CD14-positive monocyte (primary cell): ENCODE results near the gene SPTBN2. TPM values are rescaled to one million over a fixed set of nuclear protein-coding genes. Genes with fewer than 3 reads are reported as not detected.

Experiments
- DNase-seq, 3 donors: peaks; one replicate each; pipeline ENCODE4 v3.0.0-alpha.2; 2011 to 2022
- H2AFZ ChIP-seq: 2 replicates; pipeline ENCODE4 v1.6.0; 2012; ENCODE audit warnings: mild to moderate bottlenecking, low read depth, low read length, inconsistent platforms; ENCODE audit not compliant: insufficient read depth, poor library complexity, severe bottlenecking
- H3K27ac ChIP-seq, 2 donors: 1 replicate in 1 of 2; 2 replicates in 1 of 2; pipeline ENCODE4 v1.5.1; 2012 to 2013; ENCODE audit warnings: low read length in 2 of 2, control low read depth in 1 of 2, inconsistent platforms in 1 of 2, low read depth in 1 of 2, mild to moderate bottlenecking in 1 of 2
- H3K27me3 ChIP-seq, 2 donors: one replicate each; pipeline versions ENCODE4 v1.6.0 to v1.6.1; 2011 to 2013; ENCODE audit warnings: low read length in 2 of 2; ENCODE audit not compliant: control insufficient read depth in 2 of 2, insufficient read depth in 2 of 2
- H3K36me3 ChIP-seq, 2 donors: replicated peaks in 1 of 2; 1 replicate in 1 of 2; 2 replicates in 1 of 2; pipeline versions ENCODE4 v1.5.1 to v1.6.1; 2012 to 2013; ENCODE audit warnings: low read length in 2 of 2, control low read depth in 1 of 2, inconsistent platforms in 1 of 2, mild to moderate bottlenecking in 1 of 2; ENCODE audit not compliant: insufficient read depth in 2 of 2, control insufficient read depth in 1 of 2
- H3K4me1 ChIP-seq, 2 donors: 1 replicate in 1 of 2; 2 replicates in 1 of 2; pipeline versions ENCODE4 v1.5.1 to v1.6.1; 2012 to 2013; ENCODE audit warnings: low read length in 2 of 2, control low read depth in 1 of 2, inconsistent platforms in 1 of 2, mild to moderate bottlenecking in 1 of 2, moderate library complexity in 1 of 2; ENCODE audit not compliant: insufficient read depth in 2 of 2, control insufficient read depth in 1 of 2
- H3K4me2 ChIP-seq: replicated peaks from 2 replicates; pipeline ENCODE3; 2012; ENCODE audit warnings: low read length, moderate library complexity, mild to moderate bottlenecking; ENCODE audit not compliant: poor library complexity, severe bottlenecking; ENCODE audit errors: extremely low read depth
- H3K4me3 ChIP-seq, 3 experiments: fragments of 200-600 bp in 1 of 3; sonication (generic) in 1 of 3; replicated peaks in 1 of 3; 1 replicate in 2 of 3; 2 replicates in 1 of 3; pipeline ENCODE4 v1.5.1; 2011 to 2013; ENCODE audit warnings: low read length in 3 of 3, mild to moderate bottlenecking in 3 of 3, control low read depth in 2 of 3, low read depth in 2 of 3, inconsistent platforms in 1 of 3, moderate library complexity in 1 of 3
- H3K79me2 ChIP-seq: 2 replicates; pipeline ENCODE4 v1.6.0; 2012; ENCODE audit warnings: mild to moderate bottlenecking, control low read depth, inconsistent platforms, low read length, moderate library complexity; ENCODE audit not compliant: insufficient read depth
- H3K9ac ChIP-seq: 2 replicates; pipeline ENCODE4 v1.6.0; 2017; ENCODE audit warnings: low read length, mild to moderate bottlenecking; ENCODE audit not compliant: insufficient read depth, poor library complexity, severe bottlenecking
- H3K9me3 ChIP-seq, 2 donors: replicated peaks in 1 of 2; 1 replicate in 1 of 2; 2 replicates in 1 of 2; pipeline versions ENCODE4 v1.5.1 to v1.6.1; 2012 to 2013; ENCODE audit warnings: low read length in 2 of 2, control low read depth in 1 of 2; ENCODE audit not compliant: control insufficient read depth in 1 of 2, insufficient read depth in 1 of 2
- H4K20me1 ChIP-seq: 2 replicates; pipeline ENCODE4 v1.6.0; 2012; ENCODE audit warnings: mild to moderate bottlenecking, low read length, control low read depth, moderate library complexity; ENCODE audit not compliant: insufficient read depth
- H3K27ac Mint-ChIP-seq, 7 donors: one replicate each; pipeline ENCODE4 v1.8.0; 2020; ENCODE audit warnings: mild to moderate bottlenecking in 7 of 7, mixed read lengths in 7 of 7, moderate library complexity in 6 of 7, inconsistent platforms in 2 of 7
- H3K27me3 Mint-ChIP-seq, 3 donors: one replicate each; pipeline ENCODE4 v1.8.0; 2021 to 2022; ENCODE audit warnings: low read depth in 3 of 3, mild to moderate bottlenecking in 3 of 3, mixed read lengths in 3 of 3, moderate library complexity in 3 of 3, inconsistent platforms in 1 of 3
- H3K36me3 Mint-ChIP-seq, 2 donors: one replicate each; pipeline ENCODE4 v1.8.0; 2020; ENCODE audit warnings: mixed read lengths in 2 of 2, inconsistent platforms in 1 of 2, mild to moderate bottlenecking in 1 of 2
- H3K4me1 Mint-ChIP-seq: one replicate; pipeline ENCODE4 v1.8.0; 2020; ENCODE audit warnings: mild to moderate bottlenecking, mixed read lengths
- H3K4me3 Mint-ChIP-seq, 2 donors: one replicate each; pipeline ENCODE4 v1.8.0; 2020; ENCODE audit warnings: mild to moderate bottlenecking in 2 of 2, mixed read lengths in 2 of 2, moderate library complexity in 1 of 2
- H3K9me3 Mint-ChIP-seq, 7 donors: one replicate each; pipeline ENCODE4 v1.8.0; 2020 to 2022; ENCODE audit warnings: mixed read lengths in 7 of 7, mild to moderate bottlenecking in 6 of 7, moderate library complexity in 6 of 7, inconsistent platforms in 2 of 7
- WGBS: methylation state at CpG from one replicate; pipeline ENCODE4 v1.1.5; 2013; ENCODE audit warnings: missing lambda C conversion rate; ENCODE audit not compliant: insufficient coverage; 5-methylcytosine and 5-hydroxymethylcytosine counted together
- intact Hi-C, 2 donors: fragments of 100-400 bp; cut with micrococcal nuclease; formaldehyde crosslinking; loops; one replicate each; pipeline versions ENCODE4 v1.15.0 to v1.15.1; 2023
- polyA plus RNA-seq, 3 donors: library from polyadenylated mRNA; depleted of rRNA in 1 of 3; unstranded in 2 of 3; stranded (reverse) in 1 of 3; fragments of 300-500 nt in 2 of 3; fragments of >200 nt in 1 of 3; fragmentation: Illumina TruSeq in 2 of 3; gene quantifications; 1 replicate in 2 of 3; 2 replicates in 1 of 3; pipeline ENCODE4 v1.2.3, GENCODE V29; 2012 to 2021
- TF ChIP-seq, protein P1 (sequence below): fragments of 200-600 bp; IDR thresholded peaks from one replicate; pipeline ENCODE4 v1.8.0; 2022; ENCODE audit warnings: antibody characterized with exemption, mild to moderate bottlenecking

SPTBN2 gene
- polyA plus RNA-seq, 3 donors: not detected

DNA sequence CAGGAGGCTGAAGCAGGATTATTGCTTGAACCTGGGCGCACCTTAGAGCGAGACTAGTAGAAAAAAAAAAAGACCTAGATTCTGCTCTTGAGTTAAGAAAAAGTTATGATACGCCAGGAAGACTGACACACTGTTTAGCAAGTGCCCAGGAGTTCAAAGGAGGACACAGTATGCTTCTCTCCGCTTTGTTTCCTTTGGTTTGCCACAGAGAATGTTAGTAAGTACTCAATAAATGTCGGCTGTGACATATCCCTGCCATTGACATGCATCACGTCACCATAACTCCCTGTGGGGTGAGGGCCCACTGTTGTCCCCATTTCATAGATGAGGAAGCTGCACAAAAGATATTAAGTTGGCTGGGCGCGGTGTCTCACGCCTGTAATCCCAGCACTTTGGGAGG is 7.1 kb downstream of the SPTBN2 start:
- Mint-ChIP-seq H3K4me1 (peaks cover 8% of the 10 kb centered on the region), H3K9me3 (peaks cover 0 to 10% (median 3%) of the 10 kb centered on the region in 7 donors), H3K4me3 (peak overlapping the region in 1 of 2 donors; percentile 31), H3K27me3 (peaks cover 38 to 44% (median 43%) of the 10 kb centered on the region in 3 donors), H3K36me3 (peaks cover 0 to 2% of the 10 kb centered on the region in 2 donors), H3K27ac (no peak overlapping the region)
- intact Hi-C loops: no loop called here
- Histone ChIP-seq H3K27me3 (peaks cover 26 to 34% of the 10 kb centered on the region in 2 donors), H3K4me2 (no peak overlapping the region), H2AFZ (no peak overlapping the region), H3K9me3 (peaks cover 0 to 15% of the 10 kb centered on the region in 2 donors), H3K79me2 (no peaks in the 10 kb centered on the region), H3K4me1 (peaks cover 0 to under 1% of the 10 kb centered on the region in 2 donors), H3K36me3 (no peaks in the 10 kb centered on the region), H3K9ac (no peak overlapping the region), H3K4me3 (no peak overlapping the region), H3K27ac (no peak overlapping the region), H4K20me1 (no peaks in the 10 kb centered on the region)
- TF ChIP-seq, protein P1, sequence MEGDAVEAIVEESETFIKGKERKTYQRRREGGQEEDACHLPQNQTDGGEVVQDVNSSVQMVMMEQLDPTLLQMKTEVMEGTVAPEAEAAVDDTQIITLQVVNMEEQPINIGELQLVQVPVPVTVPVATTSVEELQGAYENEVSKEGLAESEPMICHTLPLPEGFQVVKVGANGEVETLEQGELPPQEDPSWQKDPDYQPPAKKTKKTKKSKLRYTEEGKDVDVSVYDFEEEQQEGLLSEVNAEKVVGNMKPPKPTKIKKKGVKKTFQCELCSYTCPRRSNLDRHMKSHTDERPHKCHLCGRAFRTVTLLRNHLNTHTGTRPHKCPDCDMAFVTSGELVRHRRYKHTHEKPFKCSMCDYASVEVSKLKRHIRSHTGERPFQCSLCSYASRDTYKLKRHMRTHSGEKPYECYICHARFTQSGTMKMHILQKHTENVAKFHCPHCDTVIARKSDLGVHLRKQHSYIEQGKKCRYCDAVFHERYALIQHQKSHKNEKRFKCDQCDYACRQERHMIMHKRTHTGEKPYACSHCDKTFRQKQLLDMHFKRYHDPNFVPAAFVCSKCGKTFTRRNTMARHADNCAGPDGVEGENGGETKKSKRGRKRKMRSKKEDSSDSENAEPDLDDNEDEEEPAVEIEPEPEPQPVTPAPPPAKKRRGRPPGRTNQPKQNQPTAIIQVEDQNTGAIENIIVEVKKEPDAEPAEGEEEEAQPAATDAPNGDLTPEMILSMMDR: no peak
- 94% methylated on average over 5 of the region's 9 CpGs for WGBS
- DNase-seq: no peak

DNA sequence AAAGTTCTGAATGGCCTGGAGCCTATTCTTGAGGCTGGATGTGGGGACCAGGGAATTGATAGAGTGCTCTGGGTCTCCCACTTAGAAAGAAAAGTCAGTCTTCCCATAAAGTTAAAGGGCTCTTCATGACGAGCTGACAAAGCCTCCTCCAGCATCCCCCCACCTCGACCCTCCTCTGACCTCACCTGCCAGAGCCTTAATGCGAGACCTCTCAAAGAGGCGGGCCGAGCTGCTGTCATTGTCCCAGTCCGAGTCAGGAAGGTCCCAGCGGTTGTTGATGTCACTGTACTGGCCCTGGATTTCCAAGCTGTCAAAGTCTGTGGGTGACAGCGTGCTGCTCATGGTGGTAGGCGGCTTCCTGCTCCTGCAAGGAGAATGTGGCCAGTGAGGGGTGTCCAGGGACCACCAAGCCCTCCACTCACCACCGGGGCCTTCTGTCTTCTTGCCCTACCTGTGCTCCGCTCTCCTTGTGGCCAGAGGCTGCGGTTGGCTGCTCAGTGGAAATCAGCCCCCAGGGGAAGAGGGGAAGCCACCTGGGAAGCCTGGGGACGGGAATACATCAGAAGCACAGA is 8.0 kb downstream of the SPTBN2 start:
- H3K27ac ChIP-seq: no peak overlapping the region
- H3K79me2 ChIP-seq: no peaks in the 10 kb centered on the region
- peaks cover 0 to 6% of the 10 kb centered on the region in 2 donors for H3K9me3 ChIP-seq
- no peak overlapping the region for H3K27ac Mint-ChIP-seq
- no peak overlapping the region for H3K4me2 ChIP-seq
- no peak for DNase-seq
- H3K4me3 ChIP-seq: no peak overlapping the region
- H4K20me1 ChIP-seq: no peaks in the 10 kb centered on the region
- H3K36me3 ChIP-seq: no peaks in the 10 kb centered on the region
- intact Hi-C loops: no loop called here
- H3K27me3 Mint-ChIP-seq: peaks cover 29 to 34% (median 33%) of the 10 kb centered on the region in 3 donors
- H3K4me1 Mint-ChIP-seq: peaks cover 12% of the 10 kb centered on the region
- H3K4me3 Mint-ChIP-seq: no peak overlapping the region
- no peak overlapping the region for H3K9ac ChIP-seq
- TF ChIP-seq, protein P1: no peak
- 92% methylated on average over 9 of the region's 13 CpGs for WGBS
- H3K27me3 ChIP-seq: peaks cover 17 to 24% of the 10 kb centered on the region in 2 donors
- H3K9me3 Mint-ChIP-seq: peaks cover 0 to 4% (median 0%) of the 10 kb centered on the region in 7 donors
- H3K4me1 ChIP-seq: no peaks in the 10 kb centered on the region
- no peak overlapping the region for H2AFZ ChIP-seq
- peaks cover 0 to 2% of the 10 kb centered on the region in 2 donors for H3K36me3 Mint-ChIP-seq
